ENCODE results near the gene TAB2. TPM values are rescaled to one million over a fixed set of nuclear protein-coding genes. Genes with fewer than 3 reads are reported as not detected.

The TAB2 gene
- total RNA-seq, 2 experiments from 2014 or later: 121 to 123 TPM

DNA sequence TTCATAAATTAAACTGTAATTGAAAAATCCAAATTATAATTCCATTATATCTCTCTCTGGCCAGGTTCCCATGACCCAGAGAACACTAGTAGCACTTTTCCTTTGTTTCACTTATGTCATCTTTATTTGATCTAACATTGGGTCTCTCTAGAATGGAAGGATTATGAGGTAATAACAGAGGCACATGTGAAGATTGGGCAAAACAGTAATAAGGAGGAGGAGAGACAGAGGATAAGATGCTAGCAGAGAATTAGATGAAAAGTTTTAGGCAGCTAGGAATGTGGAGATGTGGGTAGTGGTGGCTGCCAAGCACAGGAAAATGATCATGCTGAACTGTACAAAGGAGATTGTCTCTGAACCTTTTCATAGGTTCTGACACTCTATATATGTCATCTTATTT, 3.3 kb downstream of the TAB2 start:
- ATAC-seq (ENCODE audit: poor library complexity): no peak
- H3K9me3 ChIP-seq (ENCODE audit: control insufficient read depth in 1 of 2, insufficient read depth in 1 of 2, low read length in 2 of 2): no peaks in the 10 kb centered on the region
- no peaks in the 10 kb centered on the region for H3K27me3 Mint-ChIP-seq
- H3K36me3 ChIP-seq (ENCODE audit: insufficient read depth, low read length): peaks cover 2% of the 10 kb centered on the region
- no peaks in the 10 kb centered on the region for H3K27me3 ChIP-seq (ENCODE audit: control insufficient read depth in 1 of 2, insufficient read depth in 2 of 2, low read length in 2 of 2)
- peak overlapping the region; percentile 65 for H3K4me3 Mint-ChIP-seq
- intact Hi-C loops (cut with DNase I, micrococcal nuclease): no loop called here
- CTCF ChIA-PET: interaction anchor here (1.2 kb wide), 1 partner anchor 63 kb away, joined by 3 read pairs; no protein-coding TSS in a partner anchor
- H3K4me3 ChIP-seq (ENCODE audit: low read length): peak overlapping the region; percentile 73
- peaks cover 20% of the 10 kb centered on the region for H3K4me1 ChIP-seq (ENCODE audit: insufficient read depth, low read length)
- peak overlapping the region; percentile 59 to 95 for H3K27ac ChIP-seq (ENCODE audit: low read depth in 1 of 2, low read length in 2 of 2)
- peak overlapping the region; percentile 86 for H3K27ac Mint-ChIP-seq
- peak in 1 of 14 experiments; percentile 39 for DNase-seq
- TF ChIP-seq, protein P1, sequence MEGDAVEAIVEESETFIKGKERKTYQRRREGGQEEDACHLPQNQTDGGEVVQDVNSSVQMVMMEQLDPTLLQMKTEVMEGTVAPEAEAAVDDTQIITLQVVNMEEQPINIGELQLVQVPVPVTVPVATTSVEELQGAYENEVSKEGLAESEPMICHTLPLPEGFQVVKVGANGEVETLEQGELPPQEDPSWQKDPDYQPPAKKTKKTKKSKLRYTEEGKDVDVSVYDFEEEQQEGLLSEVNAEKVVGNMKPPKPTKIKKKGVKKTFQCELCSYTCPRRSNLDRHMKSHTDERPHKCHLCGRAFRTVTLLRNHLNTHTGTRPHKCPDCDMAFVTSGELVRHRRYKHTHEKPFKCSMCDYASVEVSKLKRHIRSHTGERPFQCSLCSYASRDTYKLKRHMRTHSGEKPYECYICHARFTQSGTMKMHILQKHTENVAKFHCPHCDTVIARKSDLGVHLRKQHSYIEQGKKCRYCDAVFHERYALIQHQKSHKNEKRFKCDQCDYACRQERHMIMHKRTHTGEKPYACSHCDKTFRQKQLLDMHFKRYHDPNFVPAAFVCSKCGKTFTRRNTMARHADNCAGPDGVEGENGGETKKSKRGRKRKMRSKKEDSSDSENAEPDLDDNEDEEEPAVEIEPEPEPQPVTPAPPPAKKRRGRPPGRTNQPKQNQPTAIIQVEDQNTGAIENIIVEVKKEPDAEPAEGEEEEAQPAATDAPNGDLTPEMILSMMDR (IDR thresholded peaks at IDR 0.05): no peak
- peaks cover 14% of the 10 kb centered on the region for H3K36me3 Mint-ChIP-seq (ENCODE audit: low read depth)
- no peaks in the 10 kb centered on the region for H3K9me3 Mint-ChIP-seq
- H3K4me1 Mint-ChIP-seq (ENCODE audit: low read depth): peaks cover 76% of the 10 kb centered on the region
- POLR2A ChIA-PET: interaction anchor here (1.3 to 1.9 kb wide), 2 partner anchors 10 to 25 kb away, joined by 4 to 5 read pairs; no protein-coding TSS in a partner anchor

DNA sequence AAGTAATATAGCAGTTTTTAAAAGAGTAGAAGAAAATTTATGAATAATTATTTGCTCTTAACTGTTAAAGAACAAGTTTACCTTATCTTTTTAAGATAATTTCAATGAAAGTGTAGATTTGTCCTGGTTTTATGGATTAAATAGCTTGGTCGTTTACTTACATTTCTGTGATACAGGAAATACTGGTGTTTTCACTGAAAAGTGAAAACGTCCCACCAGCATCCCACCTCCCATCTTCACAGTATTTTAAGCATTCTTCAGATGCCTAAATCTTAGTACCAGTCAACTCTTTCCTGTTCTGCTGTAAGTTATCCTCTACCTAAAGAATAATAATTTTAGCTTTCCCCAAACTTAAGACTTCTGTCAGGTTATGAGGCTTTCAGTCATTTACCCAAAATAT, 5.8 kb downstream of the TAB2 start:
- H3K4me1 ChIP-seq (ENCODE audit: insufficient read depth, low read length): peaks cover 23% of the 10 kb centered on the region
- ATAC-seq (ENCODE audit: poor library complexity) (no peak), DNase-seq (no peak)
- TF ChIP-seq, protein P1 (IDR thresholded peaks at IDR 0.05): no peak
- H3K4me3 ChIP-seq (ENCODE audit: low read length): no peak overlapping the region
- H3K36me3 Mint-ChIP-seq (ENCODE audit: low read depth): peaks cover 13% of the 10 kb centered on the region
- H3K9me3 ChIP-seq (ENCODE audit: control insufficient read depth in 1 of 2, insufficient read depth in 1 of 2, low read length in 2 of 2): no peaks in the 10 kb centered on the region
- intact Hi-C loops (cut with DNase I, micrococcal nuclease): loop anchor here in 1 of 2 experiments (2.0 kb wide), 1 partner anchor 13 kb away; no protein-coding TSS in a partner anchor
- H3K9me3 Mint-ChIP-seq: no peaks in the 10 kb centered on the region
- H3K27ac ChIP-seq (ENCODE audit: low read depth in 1 of 2, low read length in 2 of 2): no peak overlapping the region
- POLR2A ChIA-PET: interaction anchor here (1.0 to 1.3 kb wide), 4 partner anchors 9 to 84 kb away, joined by 3 to 7 read pairs (median 4); no protein-coding TSS in a partner anchor
- no peaks in the 10 kb centered on the region for H3K27me3 Mint-ChIP-seq
- peak overlapping the region; percentile 86 for H3K27ac Mint-ChIP-seq
- H3K4me3 Mint-ChIP-seq: peak overlapping the region; percentile 3
- H3K27me3 ChIP-seq (ENCODE audit: control insufficient read depth in 1 of 2, insufficient read depth in 2 of 2, low read length in 2 of 2): no peaks in the 10 kb centered on the region
- CTCF ChIA-PET: interaction anchor here (1.0 to 1.4 kb wide), 5 partner anchors 9 to 295 kb away, joined by 3 to 4 read pairs (median 3); partner anchors contain the start of gene ZC3H12D
- H3K36me3 ChIP-seq (ENCODE audit: insufficient read depth, low read length): peaks cover 2% of the 10 kb centered on the region
- peaks cover 86% of the 10 kb centered on the region for H3K4me1 Mint-ChIP-seq (ENCODE audit: low read depth)

DNA sequence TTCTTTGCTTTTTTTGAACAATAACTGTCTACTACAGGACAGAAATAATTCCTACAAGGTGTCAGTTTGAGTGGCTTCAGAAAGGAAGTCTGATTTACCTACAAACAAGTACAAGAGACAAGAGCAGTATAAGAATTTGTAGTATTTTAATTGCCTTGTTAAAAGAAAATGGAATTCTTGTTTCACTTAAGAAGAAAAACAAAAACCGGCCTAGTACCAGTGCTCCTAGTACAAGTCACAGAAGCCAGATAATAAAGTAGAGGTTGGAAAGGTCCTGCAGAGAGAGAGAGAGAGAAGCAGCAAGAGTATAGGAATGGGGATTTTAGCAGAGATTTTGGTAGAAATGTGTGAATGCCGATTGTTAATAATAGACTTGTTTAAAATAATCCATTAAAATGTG, 6.4 kb downstream of the TAB2 start:
- H3K9me3 ChIP-seq (ENCODE audit: control insufficient read depth in 1 of 2, insufficient read depth in 1 of 2, low read length in 2 of 2): no peaks in the 10 kb centered on the region
- no peak overlapping the region for H3K27ac ChIP-seq (ENCODE audit: low read depth in 1 of 2, low read length in 2 of 2)
- TF ChIP-seq, protein P1 (IDR thresholded peaks at IDR 0.05): no peak
- Mint-ChIP-seq H3K27me3 (no peaks in the 10 kb centered on the region), H3K4me3 (peak overlapping the region; percentile 3), H3K36me3 (ENCODE audit: low read depth) (peaks cover 8% of the 10 kb centered on the region), H3K4me1 (ENCODE audit: low read depth) (peaks cover 87% of the 10 kb centered on the region), H3K27ac (peak overlapping the region; percentile 86), H3K9me3 (no peaks in the 10 kb centered on the region)
- H3K27me3 ChIP-seq (ENCODE audit: control insufficient read depth in 1 of 2, insufficient read depth in 2 of 2, low read length in 2 of 2): no peaks in the 10 kb centered on the region
- peaks cover 2% of the 10 kb centered on the region for H3K36me3 ChIP-seq (ENCODE audit: insufficient read depth, low read length)
- ChIA-PET POLR2A (interaction anchor here (1.0 to 1.7 kb wide), 2 partner anchors 9 kb away, joined by 3 read pairs; no protein-coding TSS in a partner anchor), CTCF (interaction anchor here (1.0 to 2.4 kb wide), 3 partner anchors 11 to 161 kb away, joined by 3 to 9 read pairs (median 3); partner anchors contain the start of gene ZC3H12D)
- no peak for ATAC-seq (ENCODE audit: poor library complexity)
- DNase-seq: no peak
- peaks cover 25% of the 10 kb centered on the region for H3K4me1 ChIP-seq (ENCODE audit: insufficient read depth, low read length)
- no peak overlapping the region for H3K4me3 ChIP-seq (ENCODE audit: low read length)
- intact Hi-C loops (cut with DNase I, micrococcal nuclease): loop anchor here in 1 of 2 experiments (2.0 kb wide), 1 partner anchor 13 kb away; no protein-coding TSS in a partner anchor

All from CD4-positive, alpha-beta T cell (primary cell).